Smooth muscle cell (in vitro differentiated cells): ENCODE data around the gene UPF1. TPM values are rescaled to one million over a fixed set of nuclear protein-coding genes. Genes with fewer than 3 reads are reported as not detected.

Source experiments
- DNase-seq: peaks from one replicate; lab custom pipeline; 2025; ENCODE audit not compliant: unreplicated experiment; lab: John Stamatoyannopoulos, UW
- H2AFZ ChIP-seq: fragments of 200-600 bp; sonication (generic); 2 replicates; pipeline ENCODE4 v1.6.0; 2016; ENCODE audit warnings: antibody characterized with exemption, low read depth, mild to moderate bottlenecking
- H3F3A ChIP-seq: fragments of 200-600 bp; sonication (generic); 2 replicates; pipeline ENCODE4 v1.6.0; 2017; ENCODE audit warnings: antibody characterized with exemption, low read depth
- H3K27ac ChIP-seq: fragments of 200-600 bp; sonication (generic); 2 replicates; pipeline ENCODE4 v1.5.1; 2016; ENCODE audit warnings: low read depth, mild to moderate bottlenecking
- H3K27me3 ChIP-seq: fragments of 200-600 bp; sonication (generic); 2 replicates; pipeline ENCODE4 v1.6.1; 2016; ENCODE audit warnings: low read depth, mild to moderate bottlenecking
- H3K36me3 ChIP-seq: fragments of 200-600 bp; sonication (generic); 2 replicates; pipeline ENCODE4 v1.5.1; 2016; ENCODE audit warnings: low read depth
- H3K4me1 ChIP-seq: fragments of 200-600 bp; sonication (generic); 2 replicates; pipeline ENCODE4 v1.5.1; 2016; ENCODE audit warnings: low read depth
- H3K4me2 ChIP-seq: fragments of 200-600 bp; sonication (generic); 2 replicates; pipeline ENCODE4 v1.6.0; 2016; ENCODE audit warnings: mild to moderate bottlenecking
- H3K4me3 ChIP-seq: fragments of 200-600 bp; sonication (generic); 2 replicates; pipeline ENCODE4 v1.5.1; 2016; ENCODE audit warnings: mild to moderate bottlenecking
- H3K79me2 ChIP-seq: fragments of 200-600 bp; sonication (generic); 2 replicates; pipeline ENCODE4 v1.6.0; 2016; ENCODE audit warnings: low read depth, mild to moderate bottlenecking
- H3K9ac ChIP-seq: fragments of 200-600 bp; sonication (generic); 2 replicates; pipeline ENCODE4 v1.6.0; 2016; ENCODE audit warnings: low read depth
- H3K9me3 ChIP-seq: fragments of 200-600 bp; sonication (generic); replicated peaks from 2 replicates; pipeline ENCODE4 v1.5.1; 2016; ENCODE audit warnings: low read depth
- H4K20me1 ChIP-seq: fragments of 200-600 bp; sonication (generic); 2 replicates; pipeline ENCODE4 v1.6.0; 2016; ENCODE audit warnings: low read depth
- CTCF ChIP-seq: fragments of 200-600 bp; sonication (generic); IDR thresholded peaks from 2 replicates; pipeline ENCODE4 v1.5.1; 2017; ENCODE audit warnings: borderline replicate concordance, mild to moderate bottlenecking, antibody characterized with exemption; ENCODE audit not compliant: insufficient read depth, poor library complexity, severe bottlenecking
- WGBS: methylation state at CpG from one replicate; pipeline ENCODE4 v1.1.7; 2016; ENCODE audit warnings: low lambda C conversion rate; 5-methylcytosine and 5-hydroxymethylcytosine counted together
- polyA plus RNA-seq: library from polyadenylated mRNA; unstranded; fragments of >200 nt; fragmentation: Nextera tagmentation; extraction: Ambion mirVana; gene quantifications from 2 replicates; pipeline ENCODE4 v1.2.1, GENCODE V29; 2016
- total RNA-seq: library from RNA; depleted of rRNA; stranded (reverse); fragments of >200 nt; gene quantifications from 2 replicates; pipeline ENCODE4 v1.2.3, GENCODE V29; 2014

Gene UPF1
- total and polyA plus RNA-seq, 2 experiments from 2014 or later = 30.3 to 37.8 TPM

- Histone ChIP-seq H2AFZ (no peak overlapping the region), H3K4me1 (no peaks in the 10 kb centered on the region), H4K20me1 (no peaks in the 10 kb centered on the region), H3K9me3 (no peaks in the 10 kb centered on the region), H3K27ac (no peak overlapping the region), H3F3A (no peaks in the 10 kb centered on the region), H3K4me3 (no peak overlapping the region), H3K4me2 (no peak overlapping the region), H3K27me3 (no peaks in the 10 kb centered on the region), H3K79me2 (no peaks in the 10 kb centered on the region), H3K9ac (no peak overlapping the region), H3K36me3 (no peaks in the 10 kb centered on the region)
- no peak for DNase-seq
- WGBS = 93% methylated on average over 23 of the region's 25 CpGs
- no peak for TF ChIP-seq CTCF
Observed at GRCh38 chr19:18878058-18878797, 46.5 kb downstream of the UPF1 start.

GRCh38 chr19:18878858-18879578 is 47.3 kb downstream of the UPF1 start:
- no peak overlapping the region for H3K27ac ChIP-seq
- H3F3A ChIP-seq = no peaks in the 10 kb centered on the region
- H3K9me3 ChIP-seq = no peaks in the 10 kb centered on the region
- H3K4me1 ChIP-seq = no peaks in the 10 kb centered on the region
- H3K9ac ChIP-seq = no peak overlapping the region
- no peak overlapping the region for H3K4me2 ChIP-seq
- 92% methylated on average over 29 of the region's 34 CpGs for WGBS
- H3K79me2 ChIP-seq = no peaks in the 10 kb centered on the region
- no peak for TF ChIP-seq CTCF
- no peaks in the 10 kb centered on the region for H3K36me3 ChIP-seq
- H3K4me3 ChIP-seq = no peak overlapping the region
- no peaks in the 10 kb centered on the region for H4K20me1 ChIP-seq
- DNase-seq = no peak
- no peak overlapping the region for H2AFZ ChIP-seq
- no peaks in the 10 kb centered on the region for H3K27me3 ChIP-seq

GRCh38 chr19:18879579-18880373 is 48.0 kb downstream of the UPF1 start:
- TF ChIP-seq CTCF = no peak

More at GRCh38 chr19:18879579-18880373, 48.0 kb downstream of the UPF1 start:
- Histone ChIP-seq H3K27me3 (no peaks in the 10 kb centered on the region), H4K20me1 (no peaks in the 10 kb centered on the region), H3K79me2 (no peaks in the 10 kb centered on the region), H3F3A (no peaks in the 10 kb centered on the region), H3K27ac (no peak overlapping the region), H3K4me1 (no peaks in the 10 kb centered on the region), H3K9ac (no peak overlapping the region), H3K36me3 (no peaks in the 10 kb centered on the region), H3K9me3 (no peaks in the 10 kb centered on the region), H2AFZ (no peak overlapping the region), H3K4me2 (no peak overlapping the region), H3K4me3 (no peak overlapping the region)
- DNase-seq = no peak
- WGBS = 79% methylated on average over 8 of the region's 13 CpGs
